Suprapubic skin (tissue), 4 donors: ENCODE data around the gene TMEM184B.

Experiments used
- CTCF ChIP-seq, 2 donors: fragments of 200-600 bp in 1 of 2; fragments of 450-650 bp in 1 of 2; sonication (generic) in 1 of 2; IDR thresholded peaks; one replicate each; pipeline ENCODE4 v1.5.1; 2016 to 2019; ENCODE audit warnings: antibody characterized with exemption in 2 of 2, mild to moderate bottlenecking in 1 of 2, moderate library complexity in 1 of 2
- POLR2A ChIP-seq, 2 donors: fragments of 450-650 bp; IDR thresholded peaks; one replicate each; pipeline ENCODE4 v1.6.1; 2017; ENCODE audit warnings: antibody characterized with exemption in 2 of 2, mild to moderate bottlenecking in 2 of 2, moderate library complexity in 2 of 2
- POLR2AphosphoS5 ChIP-seq, 3 donors: sonication (generic); formaldehyde crosslinking; IDR thresholded peaks; one replicate each; pipeline ENCODE4 v1.6.1; 2017; ENCODE audit warnings: antibody characterized with exemption in 3 of 3

GRCh38 chr22:38260761-38261681, 11.8 kb downstream of the TMEM184B start:
- TF ChIP-seq POLR2A (IDR thresholded peaks at IDR 0.05) (no peak), CTCF (IDR thresholded peaks at IDR 0.05) (no peak), POLR2AphosphoS5 (IDR thresholded peaks at IDR 0.05) (no peak)
